ENCODE data around the gene CFAP410. TPM values are rescaled to one million over a fixed set of nuclear protein-coding genes. Genes with fewer than 3 reads are reported as not detected.
"Not testable (repeated sequence)": the region's sequence is repeated elsewhere in the genome, so short reads cannot be mapped to it uniquely, and the experiment has no call there.

The CFAP410 gene
- total RNA-seq, 1 experiment from 2014 or later, result 26.3 TPM

DNA sequence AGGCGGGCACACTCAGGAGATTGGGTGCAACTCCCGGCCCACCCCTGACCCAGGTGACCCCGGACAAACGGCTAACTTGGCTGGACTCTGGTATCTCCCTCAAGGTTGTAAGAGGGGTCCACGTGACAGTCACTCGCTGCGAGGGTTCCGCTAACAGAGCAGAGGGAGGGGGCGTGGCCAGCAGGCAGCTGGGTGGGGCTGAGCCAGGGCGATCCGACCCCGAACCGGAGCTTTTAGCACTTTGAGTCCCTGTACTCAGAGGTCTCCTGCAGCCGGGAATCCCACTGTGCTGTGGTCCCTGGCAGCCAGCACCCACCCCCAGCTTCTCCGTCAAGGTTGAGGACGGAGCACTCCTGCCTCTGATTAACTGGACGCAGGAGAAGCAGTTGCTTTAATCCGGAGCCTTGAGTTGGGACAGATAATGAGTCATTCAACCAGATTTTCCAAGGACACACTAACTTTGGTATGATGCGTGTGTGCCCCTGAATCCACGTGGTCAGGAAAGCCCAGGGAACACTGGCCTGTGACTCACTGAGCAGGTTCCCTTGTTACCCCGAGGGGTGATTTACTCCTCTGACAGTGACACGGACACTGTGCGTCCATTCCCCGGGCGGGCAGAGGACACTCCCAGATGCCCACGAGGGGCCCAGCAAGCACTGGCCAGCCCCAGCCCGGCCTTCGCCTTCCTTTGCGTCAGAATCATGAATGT is 31.0 kb upstream of the CFAP410 start:
- DNase-seq (ENCODE audit: low spot score), result peak; percentile 95

DNA sequence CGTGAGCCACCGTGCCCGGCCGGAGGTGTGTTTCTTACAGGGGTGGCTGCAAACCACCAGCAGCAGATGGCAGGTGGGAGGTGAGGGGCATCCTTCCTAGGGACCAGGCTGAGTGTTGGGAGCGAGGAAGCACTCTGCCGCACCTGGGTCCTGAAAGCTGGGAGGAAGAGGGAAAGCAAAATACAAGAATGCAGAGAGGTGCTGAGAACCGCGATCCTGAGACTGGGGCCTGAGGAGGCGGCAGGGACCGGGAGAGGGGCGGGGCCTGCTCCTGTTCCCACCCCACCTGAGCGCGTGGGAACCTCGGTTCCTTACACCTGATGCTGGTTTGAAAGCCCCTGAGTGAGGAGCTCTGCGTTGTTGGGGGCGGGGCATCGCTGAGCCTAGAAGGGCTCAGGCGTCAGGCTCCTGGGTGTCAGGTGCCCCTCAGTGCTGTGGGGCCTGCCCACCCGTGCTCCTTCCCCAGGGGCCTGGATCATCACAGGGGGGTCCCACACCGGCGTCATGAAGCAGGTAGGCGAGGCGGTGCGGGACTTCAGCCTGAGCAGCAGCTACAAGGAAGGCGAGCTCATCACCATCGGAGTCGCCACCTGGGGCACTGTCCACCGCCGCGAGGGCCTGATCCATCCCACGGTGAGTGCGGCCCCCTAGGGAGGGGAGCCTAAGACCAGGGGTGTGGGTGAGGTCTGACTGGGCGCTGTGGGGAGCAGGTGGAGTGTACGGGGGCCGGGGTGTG is 29.7 kb upstream of the CFAP410 start:
- DNase-seq (ENCODE audit: low spot score), result no peak

DNA sequence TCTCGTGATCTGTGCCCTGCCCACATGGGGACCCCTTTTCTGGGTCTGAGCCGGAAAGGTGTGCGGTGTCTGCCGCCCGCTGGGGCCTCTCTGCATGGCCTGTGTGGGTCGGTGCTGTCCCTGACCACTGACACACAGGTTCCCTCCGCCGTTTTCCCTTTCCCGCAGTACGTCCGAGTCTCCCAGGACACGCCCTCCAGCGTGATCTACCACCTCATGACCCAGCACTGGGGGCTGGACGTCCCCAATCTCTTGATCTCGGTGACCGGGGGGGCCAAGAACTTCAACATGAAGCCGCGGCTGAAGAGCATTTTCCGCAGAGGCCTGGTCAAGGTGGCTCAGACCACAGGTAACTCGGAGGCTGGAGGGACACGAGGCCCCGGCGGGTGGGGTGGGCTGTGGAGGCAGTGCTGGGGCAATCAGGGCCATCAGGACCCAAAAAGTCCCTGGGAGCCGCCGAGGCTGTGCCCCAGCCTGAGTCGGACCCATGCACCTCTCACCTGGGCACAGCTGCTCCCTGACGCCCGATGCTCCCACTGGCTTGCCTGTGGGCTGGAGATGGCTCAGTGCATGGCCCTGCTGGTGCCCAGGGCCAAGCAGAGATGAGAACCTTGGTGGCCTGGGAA is 27.5 kb upstream of the CFAP410 start:
- no peak for DNase-seq (ENCODE audit: low spot score)

DNA sequence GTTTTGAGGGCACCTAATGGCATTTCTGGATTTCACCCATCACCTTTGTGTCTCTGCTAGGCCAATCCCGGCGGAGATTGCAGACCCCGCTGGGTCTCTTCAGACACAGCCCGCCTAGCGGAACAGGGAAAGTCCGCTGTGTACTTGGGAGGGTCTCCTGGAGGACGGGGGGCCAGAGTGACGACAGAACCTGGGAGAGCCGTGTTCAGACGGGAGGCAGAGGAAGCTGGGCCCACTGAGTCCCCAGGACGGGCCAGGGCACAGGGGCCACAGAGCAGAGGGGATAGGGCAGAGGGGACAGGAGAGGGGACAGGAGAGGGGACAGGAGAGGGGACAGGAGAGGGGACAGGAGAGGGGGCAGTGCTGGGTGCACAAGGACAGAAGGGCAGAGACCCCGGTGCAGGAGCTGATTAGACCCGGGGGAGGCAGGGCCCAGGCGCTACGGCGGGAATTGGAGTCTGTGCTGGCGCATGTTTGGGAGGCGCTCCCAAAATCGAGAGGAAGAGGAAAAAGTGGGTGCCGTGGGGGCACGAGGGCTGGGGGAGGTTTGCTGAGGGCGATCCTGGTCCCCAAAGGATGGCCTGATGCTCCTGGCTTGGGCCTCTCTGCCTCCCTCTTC is 26.9 kb upstream of the CFAP410 start:
- no peak for DNase-seq (ENCODE audit: low spot score)

DNA sequence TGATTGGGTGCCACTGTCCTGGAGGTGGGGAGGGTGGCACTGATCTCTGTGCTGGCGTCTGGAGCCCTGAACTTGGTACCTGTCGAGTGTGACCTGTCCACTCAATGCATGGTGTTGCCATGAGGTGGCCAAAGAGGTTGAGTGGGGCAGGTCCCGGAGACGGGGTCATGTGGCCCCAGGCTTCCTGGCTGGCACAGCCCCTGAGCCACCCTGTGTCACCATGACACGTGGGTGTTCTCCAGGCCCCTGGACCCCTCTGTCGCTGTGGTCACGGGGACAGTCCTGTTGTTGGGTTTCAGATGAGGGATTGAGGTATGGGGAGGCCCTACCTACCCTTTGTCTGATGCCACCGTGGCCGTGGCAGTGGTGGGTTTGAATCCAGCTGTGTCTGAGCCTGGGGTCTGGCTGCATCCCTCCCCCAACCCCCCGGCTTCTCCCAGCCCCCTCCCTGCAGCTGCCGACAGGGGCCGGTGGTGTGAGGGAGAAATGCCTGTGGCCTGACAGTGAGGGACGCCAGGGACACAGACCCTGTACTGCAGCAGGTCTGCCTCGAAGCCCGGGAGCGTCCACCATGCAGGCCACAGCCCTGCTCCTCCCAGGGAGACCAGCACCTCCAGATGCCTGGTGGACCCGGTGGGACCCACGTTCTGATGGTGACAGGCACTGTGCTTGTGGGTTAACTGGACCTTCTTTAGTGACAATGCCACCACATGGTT is 26.2 kb upstream of the CFAP410 start:
- no peak for DNase-seq (ENCODE audit: low spot score)

DNA sequence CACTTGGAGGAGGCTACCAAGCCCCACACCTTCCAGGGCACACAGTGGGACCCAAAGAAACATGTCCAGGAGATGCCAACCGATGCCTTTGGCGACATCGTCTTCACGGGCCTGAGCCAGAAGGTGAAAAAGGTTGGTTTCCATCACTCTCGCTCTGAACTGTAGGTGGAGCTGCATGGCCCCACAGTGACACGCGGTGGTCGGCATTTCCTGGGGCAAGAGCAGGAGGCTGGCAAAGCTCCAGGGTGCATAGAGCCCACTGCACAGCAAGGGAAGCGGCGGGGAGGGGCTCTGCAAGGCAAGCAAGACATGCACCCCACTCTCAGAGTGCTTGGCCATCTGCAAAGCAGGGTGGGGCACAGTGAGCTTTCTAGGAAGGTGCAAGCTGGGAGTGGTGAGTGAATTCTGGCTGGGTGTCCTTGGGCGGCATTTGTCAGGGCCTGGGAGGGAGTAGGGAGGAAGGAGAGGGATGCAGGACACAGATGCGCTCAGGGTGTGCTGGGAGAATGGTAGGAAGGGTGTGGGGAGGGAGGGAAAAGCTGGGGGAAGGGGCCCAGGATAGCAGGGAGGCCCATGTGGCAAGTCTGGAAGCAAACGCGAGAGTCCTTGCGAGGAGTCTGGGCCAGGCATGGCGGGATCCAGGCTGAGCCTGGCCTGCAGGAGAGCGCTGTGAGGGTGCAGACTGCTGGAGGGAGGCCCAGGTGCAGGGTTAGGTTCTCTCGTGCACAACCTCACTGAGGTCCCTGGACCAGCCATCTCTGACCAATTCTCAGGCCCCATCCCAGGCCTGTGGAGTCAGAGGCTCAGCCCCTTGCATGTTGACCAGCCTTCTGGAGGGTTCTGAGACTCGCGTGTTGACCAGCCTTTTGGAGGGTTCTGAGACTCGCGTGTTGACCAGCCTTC is 25.2 kb upstream of the CFAP410 start:
- no peak for DNase-seq (ENCODE audit: low spot score)

DNA sequence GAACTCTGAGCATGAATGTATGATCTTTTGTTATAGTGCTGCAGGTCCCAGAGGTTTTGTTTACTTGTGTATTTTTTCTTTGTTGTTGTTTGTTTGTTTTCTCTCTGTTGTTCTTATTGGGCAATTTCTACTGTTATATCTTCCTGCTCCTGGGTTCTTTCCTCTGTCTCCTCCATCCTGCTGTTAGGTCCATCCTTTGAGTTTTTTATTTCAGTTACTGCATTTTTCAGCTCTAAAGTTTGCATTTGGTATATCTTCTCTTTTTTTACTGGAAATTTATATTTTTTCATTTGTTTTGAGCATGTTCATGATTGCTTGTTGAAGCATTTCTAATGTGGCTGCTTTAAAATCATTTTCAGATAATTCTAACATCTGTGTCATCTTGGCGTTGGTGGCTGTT is 24.1 kb upstream of the CFAP410 start:
- DNase-seq (ENCODE audit: low spot score), result no peak

DNA sequence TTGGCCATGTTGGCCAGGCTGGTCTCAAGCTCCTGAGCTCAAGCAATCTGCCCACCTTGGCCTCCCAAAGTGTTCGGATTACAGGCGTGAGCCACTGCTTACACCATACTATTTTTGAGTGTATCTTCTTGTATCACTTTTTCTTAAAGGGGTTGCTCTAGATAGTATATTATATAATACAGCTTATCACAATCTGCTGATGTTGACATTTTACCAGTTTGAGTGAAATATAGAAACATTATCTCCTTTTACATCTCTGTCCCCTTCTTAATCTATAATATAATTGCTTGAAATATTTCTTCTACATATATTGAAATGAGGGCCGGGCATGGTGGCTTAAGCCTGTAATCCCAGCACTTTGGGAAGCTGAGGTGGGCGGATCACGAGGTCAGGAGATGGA is 22.7 kb upstream of the CFAP410 start:
- not testable (repeated sequence) for DNase-seq (ENCODE audit: low spot score)

DNA sequence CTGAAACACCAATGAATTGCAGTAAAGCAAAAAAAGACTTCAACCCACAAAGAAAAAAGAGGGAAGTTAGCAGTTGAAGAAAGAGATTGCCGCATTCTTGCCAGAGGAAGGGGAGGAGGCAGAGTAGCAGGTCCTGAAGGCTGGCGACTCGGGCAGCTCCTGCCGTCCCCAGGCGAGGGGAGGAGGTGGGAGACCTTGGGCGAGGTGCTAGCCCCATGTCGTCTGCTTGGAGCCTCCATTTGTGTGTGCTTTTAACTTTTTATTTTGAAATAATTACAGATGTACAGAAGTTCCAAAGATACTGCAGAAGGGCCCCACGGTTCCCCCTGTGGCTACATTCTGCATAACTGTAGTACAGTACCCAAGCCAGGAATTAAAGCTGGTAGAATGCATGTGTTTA is 21.0 kb upstream of the CFAP410 start:
- no peak for DNase-seq (ENCODE audit: low spot score)

DNA sequence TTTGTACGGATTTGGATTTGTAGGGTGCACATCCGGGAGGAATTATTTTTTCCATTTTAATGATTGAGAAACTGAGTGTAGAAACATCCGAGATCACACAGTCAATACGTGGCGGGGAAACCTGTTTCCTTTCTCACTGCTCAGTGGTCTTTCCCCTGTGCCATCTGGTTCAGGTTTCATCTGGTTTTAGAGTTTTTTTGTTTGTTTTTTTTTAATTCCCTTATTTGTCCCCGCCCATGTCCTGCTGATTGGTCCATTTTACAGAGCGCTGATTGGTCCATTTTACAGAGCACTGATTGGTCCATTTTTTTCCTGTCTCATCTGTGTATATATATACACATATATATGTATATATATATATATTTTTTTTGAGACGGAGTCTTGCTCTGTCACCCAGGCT is 20.2 kb upstream of the CFAP410 start:
- no peak for DNase-seq (ENCODE audit: low spot score)

DNA sequence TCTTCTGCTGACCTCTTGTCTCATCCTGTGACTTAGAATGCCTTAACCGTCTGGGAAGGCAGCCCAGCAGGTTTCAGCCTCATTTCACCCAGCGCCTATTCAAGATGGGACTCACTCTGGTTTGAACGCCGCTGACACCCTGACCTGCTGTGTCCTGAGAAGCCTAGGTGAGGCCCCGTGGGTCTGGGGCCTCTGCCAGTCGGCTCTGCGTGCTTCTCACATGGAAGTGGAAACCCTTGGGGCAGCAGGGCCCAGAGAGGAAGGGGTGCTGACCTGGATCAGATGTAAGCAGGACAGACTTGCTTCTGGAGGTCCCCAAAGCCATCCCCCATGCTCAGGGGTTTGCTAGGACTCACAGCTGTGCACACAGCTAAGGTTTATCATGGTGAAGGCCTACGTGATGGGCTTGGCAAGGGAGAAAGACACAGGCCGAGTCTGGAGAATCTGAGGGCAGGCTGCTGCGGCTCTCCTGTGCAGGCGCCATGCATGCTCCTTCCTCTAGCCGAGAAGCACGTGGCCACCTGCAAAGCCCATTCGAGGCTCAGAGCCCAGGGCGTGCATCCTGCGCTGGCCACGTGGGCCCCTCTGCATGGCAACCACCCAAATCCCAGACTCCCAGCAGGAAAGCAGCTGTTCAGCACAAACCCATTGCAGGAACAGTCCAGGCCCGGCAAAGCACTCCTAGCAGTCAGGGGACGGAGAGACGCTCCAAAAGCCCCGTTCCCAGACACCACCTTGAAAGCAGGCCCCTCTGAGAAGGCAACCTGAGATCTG is 18.1 kb upstream of the CFAP410 start:
- no peak for DNase-seq (ENCODE audit: low spot score)

DNA sequence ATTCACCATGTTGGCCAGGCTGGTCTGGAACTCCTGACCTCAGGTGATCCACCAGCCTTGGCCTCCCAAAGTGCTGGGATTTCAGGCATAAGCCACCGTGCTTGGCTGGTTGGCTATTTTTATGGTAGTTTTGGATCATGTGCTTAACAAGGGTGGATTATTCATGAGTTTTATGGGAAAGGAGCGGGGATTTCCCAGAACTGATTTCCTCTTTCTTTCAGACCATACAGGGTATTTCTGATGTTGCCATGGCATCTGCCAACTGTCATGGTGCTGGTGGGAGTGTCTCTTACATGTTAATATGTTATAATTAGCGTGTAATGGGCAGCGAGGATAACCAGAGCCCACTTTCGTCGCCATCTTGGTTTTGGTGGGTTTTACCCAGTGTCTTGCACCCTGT is 17.4 kb upstream of the CFAP410 start:
- peak; percentile 57 for DNase-seq (ENCODE audit: low spot score)

DNA sequence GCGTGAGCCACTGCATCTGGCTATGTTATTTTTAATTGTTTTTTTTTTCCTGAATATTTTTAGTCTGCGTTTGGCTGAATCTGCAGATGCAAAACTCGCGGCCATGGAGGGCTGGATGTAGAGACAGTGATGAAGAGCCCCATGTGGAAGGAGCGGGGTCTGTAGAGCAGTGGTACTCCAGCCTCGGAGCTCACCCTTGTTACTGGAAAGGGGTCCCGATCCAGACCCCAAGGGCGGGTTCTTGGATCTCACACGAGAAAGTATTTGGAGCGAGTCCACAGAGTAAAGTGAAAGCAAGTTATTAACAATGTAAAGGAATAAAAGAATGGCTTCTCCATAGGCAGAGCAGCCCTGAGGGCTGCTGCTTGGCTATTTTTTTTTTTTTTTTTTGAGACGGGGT is 17.0 kb upstream of the CFAP410 start:
- no peak for DNase-seq (ENCODE audit: low spot score)

DNA sequence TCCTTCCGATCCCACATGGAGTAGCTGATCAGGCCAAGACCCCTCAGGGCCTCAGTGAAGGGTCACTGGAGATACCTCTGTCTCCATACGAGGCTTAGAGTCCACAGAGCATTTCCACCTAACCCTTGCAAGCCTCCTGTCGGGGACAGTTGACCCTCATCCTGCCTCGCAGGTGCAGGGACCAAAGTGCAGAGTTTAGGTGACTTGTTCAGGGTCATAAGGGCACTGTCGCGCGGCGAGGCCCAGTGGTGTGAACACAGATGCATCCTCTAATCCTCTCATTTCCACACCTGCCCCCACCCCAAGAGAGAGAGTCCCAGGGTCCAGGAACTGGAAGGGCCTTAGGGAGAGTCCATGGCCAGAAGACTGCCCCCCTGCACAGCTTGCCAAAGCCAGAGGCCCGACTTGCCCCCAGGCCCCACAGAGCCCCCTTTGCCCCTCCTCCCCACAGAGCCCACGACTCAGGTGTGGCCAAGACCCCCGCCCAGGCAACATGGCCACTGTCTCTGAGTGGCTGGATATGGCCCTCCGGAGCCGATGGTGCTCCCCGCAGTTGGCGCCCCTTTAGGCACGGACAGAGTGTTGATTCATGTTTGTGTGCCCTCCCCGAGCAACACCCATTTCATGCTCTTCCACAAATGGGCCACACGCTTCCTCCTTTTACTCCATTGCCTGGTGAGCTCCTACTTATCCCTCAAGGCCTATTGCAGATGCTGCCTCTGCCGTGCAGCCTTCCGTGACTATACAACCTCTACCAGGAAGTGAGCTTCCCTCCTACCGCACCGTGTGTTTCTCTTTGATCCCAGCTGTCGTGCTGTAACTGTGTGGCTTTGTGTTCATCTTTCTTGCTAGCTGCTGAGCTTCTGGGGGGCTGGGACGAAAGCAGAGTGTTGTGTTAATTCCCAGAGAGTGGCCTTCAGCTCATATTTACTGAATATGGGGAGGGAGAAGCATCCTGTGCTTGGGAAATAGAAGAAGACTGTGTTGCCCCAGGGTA is 15.9 kb upstream of the CFAP410 start:
- no peak for DNase-seq (ENCODE audit: low spot score)

DNA sequence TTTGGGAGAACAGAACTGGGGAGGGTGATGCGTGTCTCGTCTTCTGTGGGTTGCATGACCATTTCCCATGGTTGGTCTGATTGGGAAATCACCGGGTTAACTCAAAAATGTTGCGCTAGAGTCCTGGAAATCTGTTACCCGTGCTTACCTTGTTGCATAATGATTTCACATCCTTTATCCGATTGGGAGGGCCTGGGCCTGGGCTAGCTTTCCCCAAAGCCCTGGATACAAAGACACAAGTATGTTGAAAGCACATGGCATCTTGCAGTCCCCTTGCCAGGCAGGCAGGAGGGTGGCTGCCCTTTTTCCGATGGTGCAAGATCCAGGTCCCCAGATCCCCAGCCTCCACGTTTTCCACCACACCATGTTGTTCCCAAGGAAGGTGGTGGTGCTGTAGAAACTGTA is 14.8 kb upstream of the CFAP410 start:
- no peak for DNase-seq (ENCODE audit: low spot score)

DNA sequence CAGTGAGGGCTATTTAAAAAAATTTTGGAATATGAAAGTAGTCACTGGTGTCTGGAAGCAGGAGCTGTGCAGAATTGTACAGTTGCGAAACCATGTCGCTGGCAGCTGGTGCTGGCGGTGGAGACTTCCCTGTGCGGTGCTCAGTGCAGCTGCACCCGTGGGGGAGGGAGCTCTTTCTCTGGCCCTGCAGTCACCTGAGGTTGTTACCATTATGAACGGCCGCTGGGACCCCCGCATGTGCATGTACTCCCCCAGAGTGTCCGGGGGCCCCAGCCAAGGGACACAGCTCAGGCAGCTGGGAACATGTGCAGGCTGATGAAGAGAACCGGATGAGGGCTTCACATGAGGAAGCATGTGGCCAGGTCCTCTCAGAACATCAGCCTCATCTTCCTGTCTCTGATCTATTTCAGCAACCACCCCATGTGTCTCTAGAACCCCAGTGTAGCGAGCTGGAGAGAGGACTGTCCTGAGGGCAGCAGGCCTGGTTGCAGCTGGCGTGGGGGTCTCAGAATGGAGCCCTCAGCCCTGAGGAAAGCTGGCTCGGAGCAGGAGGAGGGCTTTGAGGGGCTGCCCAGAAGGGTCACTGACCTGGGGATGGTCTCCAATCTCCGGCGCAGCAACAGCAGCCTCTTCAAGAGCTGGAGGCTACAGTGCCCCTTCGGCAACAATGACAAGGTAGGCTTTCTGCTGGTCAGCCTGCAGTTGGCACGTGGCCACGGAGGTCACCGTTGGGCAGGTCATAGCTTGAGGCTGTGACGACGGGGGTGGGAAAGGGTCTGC is 14.2 kb upstream of the CFAP410 start, which contains the start of gene TRPM2:
TRPM2 (plus strand) TSS at position 431 of the 780 bp plus-strand sequence; CDS start at position 511, 80 bp downstream.
- DNase-seq (ENCODE audit: low spot score), result no peak

DNA sequence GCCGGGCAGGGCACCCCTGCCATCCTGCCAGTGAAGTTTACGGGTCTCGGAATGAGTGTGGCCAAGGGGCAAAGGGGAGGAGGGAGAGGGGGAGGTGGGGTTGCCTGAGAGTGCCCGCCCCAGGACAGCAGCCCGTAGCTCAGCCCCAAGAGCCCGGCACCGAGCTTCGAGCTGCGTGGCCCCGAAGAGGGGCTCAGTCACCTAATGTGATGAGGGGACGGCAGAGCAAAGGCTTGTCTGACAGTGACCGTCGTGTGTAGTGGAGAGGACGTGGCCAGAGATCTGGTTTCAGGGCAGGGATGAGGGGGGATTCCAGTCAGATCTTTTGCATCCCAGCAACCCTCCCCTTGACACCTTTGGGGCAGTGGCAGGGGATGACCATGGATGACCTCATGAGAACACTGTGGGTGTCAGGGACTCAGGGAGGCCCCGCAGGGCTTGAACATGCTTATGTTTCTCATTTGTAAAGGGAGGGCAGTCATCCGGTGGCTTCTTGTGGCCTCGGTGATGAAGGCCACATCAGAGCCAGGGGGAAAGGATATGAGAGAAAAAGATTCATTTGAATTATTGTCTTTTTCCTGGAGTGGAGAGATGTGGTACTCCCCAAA is 13.2 kb upstream of the CFAP410 start:
- no peak for DNase-seq (ENCODE audit: low spot score)
